GM23338 (cell line): Measurements from ENCODE around the gene TMEM59. TPM values are rescaled to one million over a fixed set of nuclear protein-coding genes. Genes with fewer than 3 reads are reported as not detected.

Experiments used
- ATAC-seq: fragments of 200-7000 bp; cut with Tn5 transposase; 3 replicates; pipeline ENCODE4 v1.9.1; 2020
- DNase-seq: peaks from one replicate; pipeline ENCODE4 v3.0.0-alpha.2; 2015; ENCODE audit warnings: low spot score
- H2AFZ ChIP-seq: fragments of 200-600 bp; sonication (generic); 2 replicates; pipeline ENCODE4 v1.8.0; 2016; ENCODE audit warnings: antibody characterized with exemption, mild to moderate bottlenecking, moderate library complexity
- H3F3A ChIP-seq: fragments of 200-600 bp; sonication (generic); replicated peaks from 2 replicates; pipeline ENCODE4 v1.8.0; 2017; ENCODE audit warnings: antibody characterized with exemption, mixed run types, low read depth
- H3K27ac ChIP-seq: fragments of 200-600 bp; sonication (generic); 2 replicates; pipeline ENCODE4 v1.6.1; 2016; ENCODE audit warnings: low read depth
- H3K27me3 ChIP-seq: fragments of 200-600 bp; sonication (generic); 2 replicates; pipeline ENCODE4 v1.8.0; 2016; ENCODE audit warnings: mild to moderate bottlenecking, mixed run types, moderate library complexity; ENCODE audit not compliant: insufficient read depth
- H3K36me3 ChIP-seq: fragments of 200-600 bp; sonication (generic); 2 replicates; pipeline ENCODE4 v1.8.0; 2016; ENCODE audit warnings: mild to moderate bottlenecking; ENCODE audit not compliant: insufficient read depth
- H3K4me1 ChIP-seq: fragments of 200-600 bp; sonication (generic); 2 replicates; pipeline ENCODE4 v1.8.0; 2016; ENCODE audit warnings: mild to moderate bottlenecking, moderate library complexity; ENCODE audit not compliant: insufficient read depth
- H3K4me2 ChIP-seq: fragments of 200-600 bp; sonication (generic); 2 replicates; pipeline ENCODE4 v1.7.1; 2017; ENCODE audit warnings: mixed run types
- H3K4me3 ChIP-seq: fragments of 200-600 bp; sonication (generic); 2 replicates; pipeline ENCODE4 v1.6.1; 2016; ENCODE audit warnings: mixed run types
- H3K79me2 ChIP-seq: fragments of 200-600 bp; sonication (generic); replicated peaks from 2 replicates; pipeline ENCODE4 v1.8.0; 2017; ENCODE audit warnings: mild to moderate bottlenecking; ENCODE audit not compliant: insufficient read depth
- H3K9me2 ChIP-seq: fragments of 200-600 bp; sonication (generic); 2 replicates; pipeline ENCODE4 v1.8.0; 2017; ENCODE audit not compliant: insufficient read depth
- H4K20me1 ChIP-seq: fragments of 200-600 bp; sonication (generic); replicated peaks from 2 replicates; pipeline ENCODE4 v1.8.0; 2017; ENCODE audit warnings: mild to moderate bottlenecking; ENCODE audit not compliant: insufficient read depth
- H3K27ac Mint-ChIP-seq: 2 replicates; pipeline ENCODE4 v1.8.0; 2020; ENCODE audit warnings: inconsistent platforms, mild to moderate bottlenecking, moderate library complexity, mixed read lengths
- H3K27me3 Mint-ChIP-seq: 3 replicates; pipeline ENCODE4 v1.8.0; 2022; ENCODE audit warnings: low read depth, mild to moderate bottlenecking, moderate library complexity, mixed read lengths, inconsistent platforms; ENCODE audit not compliant: insufficient read depth, poor library complexity
- H3K36me3 Mint-ChIP-seq: 3 replicates; pipeline ENCODE4 v1.8.0; 2021; ENCODE audit warnings: low read depth, mild to moderate bottlenecking, inconsistent platforms, moderate library complexity, mixed read lengths
- H3K4me1 Mint-ChIP-seq: 3 replicates; pipeline ENCODE4 v1.8.0; 2020; ENCODE audit warnings: mild to moderate bottlenecking, inconsistent platforms, mixed read lengths
- H3K4me3 Mint-ChIP-seq: 3 replicates; pipeline ENCODE4 v1.8.0; 2021; ENCODE audit warnings: moderate library complexity, mild to moderate bottlenecking, inconsistent platforms, mixed read lengths
- H3K9me3 Mint-ChIP-seq: 3 replicates; pipeline ENCODE4 v1.8.0; 2020; ENCODE audit warnings: moderate library complexity, mild to moderate bottlenecking, inconsistent platforms, mixed read lengths
- CREB1 ChIP-seq: fragments of 250-450 bp; sonication (Bioruptor Pico); IDR thresholded peaks from 2 replicates; pipeline ENCODE4 v1.5.0; 2020; ENCODE audit warnings: low read depth, mild to moderate bottlenecking, moderate library complexity
- JUNB ChIP-seq: IDR thresholded peaks from one replicate; pipeline ENCODE4 v1.6.1; 2016; ENCODE audit warnings: antibody characterized with exemption; ENCODE audit not compliant: unreplicated experiment
- STAT1 ChIP-seq: IDR thresholded peaks from one replicate; pipeline ENCODE4 v1.6.1; 2016; ENCODE audit warnings: antibody characterized with exemption; ENCODE audit not compliant: unreplicated experiment
- polyA plus RNA-seq: library from polyadenylated mRNA; unstranded; fragments of >200 nt; fragmentation: Nextera tagmentation; extraction: Ambion mirVana; gene quantifications from 2 replicates; pipeline ENCODE4 v1.2.1, GENCODE V29; 2016
- total RNA-seq: library from RNA; depleted of rRNA; stranded (reverse); fragments of >200 nt; shearing (Covaris generic); gene quantifications from 2 replicates; pipeline ENCODE4 v1.2.3, GENCODE V29; 2014
- TF ChIP-seq, protein P1 (sequence below): IDR thresholded peaks from 2 replicates; pipeline ENCODE4 v1.6.1; 2016; ENCODE audit warnings: antibody characterized with exemption
- TF ChIP-seq, protein P2 (sequence below): IDR thresholded peaks from one replicate; pipeline ENCODE4 v1.6.1; 2018; ENCODE audit warnings: antibody characterized with exemption; ENCODE audit not compliant: unreplicated experiment
- TF ChIP-seq, protein P3 (sequence below), 2 experiments: fragments of 200-600 bp in 1 of 2; sonication (generic) in 1 of 2; conservative IDR thresholded peaks; 2 replicates each; pipeline versions ENCODE4 v1.5.1 to v1.6.1; 2016 to 2017; ENCODE audit warnings: antibody characterized with exemption in 2 of 2, low read depth in 2 of 2, mild to moderate bottlenecking in 2 of 2, moderate library complexity in 1 of 2

The TMEM59 gene
- total and polyA plus RNA-seq, 2 experiments from 2014 or later, result 81.9 to 132 TPM

DNA sequence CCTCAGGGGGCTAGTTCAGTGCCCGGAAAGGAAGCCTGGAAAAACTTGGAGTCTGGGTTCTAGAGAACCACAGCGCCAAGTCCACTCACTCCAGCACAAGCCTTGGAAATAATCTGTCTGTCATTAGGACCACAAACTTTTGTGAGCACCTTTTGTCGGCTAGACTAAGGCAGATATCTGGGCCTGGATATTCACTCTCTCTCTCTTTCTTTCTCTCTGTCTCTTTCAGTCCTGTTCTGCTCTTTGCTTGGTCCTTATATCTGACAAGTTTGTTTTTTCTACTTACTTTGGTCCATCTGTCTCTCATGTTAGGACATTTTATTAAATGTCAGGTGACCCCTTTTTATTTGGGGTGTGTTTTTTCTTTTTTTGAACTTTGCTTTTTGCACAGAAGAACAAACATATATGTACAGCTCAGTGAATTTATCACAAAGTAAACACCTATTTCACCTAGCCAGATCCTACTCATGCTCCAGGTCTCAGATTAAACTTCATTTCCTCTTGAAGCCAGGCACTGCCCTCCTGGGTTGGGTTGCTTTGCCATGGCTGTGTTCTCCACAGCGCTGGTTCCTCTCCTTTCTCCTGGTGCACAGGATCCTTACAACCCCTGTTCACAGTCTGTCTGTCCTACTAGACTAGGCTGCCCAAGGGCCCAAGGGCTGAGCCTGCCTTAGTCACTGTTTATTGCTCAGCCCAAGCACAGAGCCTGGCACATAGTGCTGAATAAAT lies 41.2 kb upstream of the TMEM59 start:
- H3K36me3 Mint-ChIP-seq, result no peaks in the 10 kb centered on the region

DNA sequence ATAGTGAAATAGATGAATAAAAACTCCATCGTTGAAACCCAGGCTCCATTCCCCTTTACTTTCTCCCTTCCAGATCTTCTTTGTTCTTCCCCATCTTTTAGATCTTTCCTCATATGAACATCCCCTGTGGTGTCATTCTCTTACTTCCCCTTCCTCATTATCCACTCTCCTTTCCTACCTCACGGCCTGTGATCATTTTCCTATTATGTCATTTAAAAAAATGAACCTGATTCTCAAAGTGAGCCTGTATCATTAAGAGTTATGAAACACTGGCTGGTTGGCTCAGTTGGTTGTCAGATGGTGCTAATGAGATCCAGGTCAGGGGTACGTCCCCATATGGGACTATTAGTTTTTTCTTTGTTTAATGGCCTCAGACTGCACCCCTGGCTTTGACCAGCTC lies 38.7 kb upstream of the TMEM59 start:
- Mint-ChIP-seq H3K4me3 (no peak overlapping the region), H3K27ac (no peak overlapping the region), H3K36me3 (no peaks in the 10 kb centered on the region), H3K27me3 (no peaks in the 10 kb centered on the region), H3K9me3 (no peaks in the 10 kb centered on the region), H3K4me1 (peaks cover 7% of the 10 kb centered on the region)
- DNase-seq (no peak), ATAC-seq (no peak)
- Histone ChIP-seq H3K36me3 (no peaks in the 10 kb centered on the region), H3K27me3 (no peaks in the 10 kb centered on the region), H3K9me2 (no peaks in the 10 kb centered on the region), H2AFZ (no peak overlapping the region), H4K20me1 (no peaks in the 10 kb centered on the region), H3K4me3 (no peak overlapping the region), H3K79me2 (no peaks in the 10 kb centered on the region), H3K4me1 (0 out of 2 replicates have a peak, but pooled peaks cover 4% of the 10 kb centered on the region), H3K4me2 (no peak overlapping the region), H3F3A (no peaks in the 10 kb centered on the region), H3K27ac (no peak overlapping the region)
- TF ChIP-seq, protein P1, sequence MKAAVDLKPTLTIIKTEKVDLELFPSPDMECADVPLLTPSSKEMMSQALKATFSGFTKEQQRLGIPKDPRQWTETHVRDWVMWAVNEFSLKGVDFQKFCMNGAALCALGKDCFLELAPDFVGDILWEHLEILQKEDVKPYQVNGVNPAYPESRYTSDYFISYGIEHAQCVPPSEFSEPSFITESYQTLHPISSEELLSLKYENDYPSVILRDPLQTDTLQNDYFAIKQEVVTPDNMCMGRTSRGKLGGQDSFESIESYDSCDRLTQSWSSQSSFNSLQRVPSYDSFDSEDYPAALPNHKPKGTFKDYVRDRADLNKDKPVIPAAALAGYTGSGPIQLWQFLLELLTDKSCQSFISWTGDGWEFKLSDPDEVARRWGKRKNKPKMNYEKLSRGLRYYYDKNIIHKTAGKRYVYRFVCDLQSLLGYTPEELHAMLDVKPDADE, result no peak
- TF ChIP-seq, protein P2, sequence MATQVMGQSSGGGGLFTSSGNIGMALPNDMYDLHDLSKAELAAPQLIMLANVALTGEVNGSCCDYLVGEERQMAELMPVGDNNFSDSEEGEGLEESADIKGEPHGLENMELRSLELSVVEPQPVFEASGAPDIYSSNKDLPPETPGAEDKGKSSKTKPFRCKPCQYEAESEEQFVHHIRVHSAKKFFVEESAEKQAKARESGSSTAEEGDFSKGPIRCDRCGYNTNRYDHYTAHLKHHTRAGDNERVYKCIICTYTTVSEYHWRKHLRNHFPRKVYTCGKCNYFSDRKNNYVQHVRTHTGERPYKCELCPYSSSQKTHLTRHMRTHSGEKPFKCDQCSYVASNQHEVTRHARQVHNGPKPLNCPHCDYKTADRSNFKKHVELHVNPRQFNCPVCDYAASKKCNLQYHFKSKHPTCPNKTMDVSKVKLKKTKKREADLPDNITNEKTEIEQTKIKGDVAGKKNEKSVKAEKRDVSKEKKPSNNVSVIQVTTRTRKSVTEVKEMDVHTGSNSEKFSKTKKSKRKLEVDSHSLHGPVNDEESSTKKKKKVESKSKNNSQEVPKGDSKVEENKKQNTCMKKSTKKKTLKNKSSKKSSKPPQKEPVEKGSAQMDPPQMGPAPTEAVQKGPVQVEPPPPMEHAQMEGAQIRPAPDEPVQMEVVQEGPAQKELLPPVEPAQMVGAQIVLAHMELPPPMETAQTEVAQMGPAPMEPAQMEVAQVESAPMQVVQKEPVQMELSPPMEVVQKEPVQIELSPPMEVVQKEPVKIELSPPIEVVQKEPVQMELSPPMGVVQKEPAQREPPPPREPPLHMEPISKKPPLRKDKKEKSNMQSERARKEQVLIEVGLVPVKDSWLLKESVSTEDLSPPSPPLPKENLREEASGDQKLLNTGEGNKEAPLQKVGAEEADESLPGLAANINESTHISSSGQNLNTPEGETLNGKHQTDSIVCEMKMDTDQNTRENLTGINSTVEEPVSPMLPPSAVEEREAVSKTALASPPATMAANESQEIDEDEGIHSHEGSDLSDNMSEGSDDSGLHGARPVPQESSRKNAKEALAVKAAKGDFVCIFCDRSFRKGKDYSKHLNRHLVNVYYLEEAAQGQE, result no peak
- no peak for TF ChIP-seq CREB1 (CRISPR knock-in tag)

More for the DNA sequence above, 41.2 kb upstream of the TMEM59 start:
- Histone ChIP-seq H3K4me2 (no peak overlapping the region), H3K4me3 (no peak overlapping the region), H3K27me3 (no peaks in the 10 kb centered on the region), H3K9me2 (no peaks in the 10 kb centered on the region), H3K27ac (no peak overlapping the region), H4K20me1 (no peaks in the 10 kb centered on the region), H2AFZ (no peak overlapping the region), H3K4me1 (0 out of 2 replicates have a peak, but pooled peaks cover 4% of the 10 kb centered on the region), H3K79me2 (no peaks in the 10 kb centered on the region), H3F3A (no peaks in the 10 kb centered on the region), H3K36me3 (no peaks in the 10 kb centered on the region)
- Mint-ChIP-seq H3K27me3 (no peaks in the 10 kb centered on the region), H3K27ac (no peak overlapping the region), H3K4me1 (peaks cover 10% of the 10 kb centered on the region), H3K4me3 (no peak overlapping the region), H3K9me3 (no peaks in the 10 kb centered on the region)
- no peak for TF ChIP-seq JUNB
- TF ChIP-seq STAT1, result no peak
- TF ChIP-seq, protein P3, sequence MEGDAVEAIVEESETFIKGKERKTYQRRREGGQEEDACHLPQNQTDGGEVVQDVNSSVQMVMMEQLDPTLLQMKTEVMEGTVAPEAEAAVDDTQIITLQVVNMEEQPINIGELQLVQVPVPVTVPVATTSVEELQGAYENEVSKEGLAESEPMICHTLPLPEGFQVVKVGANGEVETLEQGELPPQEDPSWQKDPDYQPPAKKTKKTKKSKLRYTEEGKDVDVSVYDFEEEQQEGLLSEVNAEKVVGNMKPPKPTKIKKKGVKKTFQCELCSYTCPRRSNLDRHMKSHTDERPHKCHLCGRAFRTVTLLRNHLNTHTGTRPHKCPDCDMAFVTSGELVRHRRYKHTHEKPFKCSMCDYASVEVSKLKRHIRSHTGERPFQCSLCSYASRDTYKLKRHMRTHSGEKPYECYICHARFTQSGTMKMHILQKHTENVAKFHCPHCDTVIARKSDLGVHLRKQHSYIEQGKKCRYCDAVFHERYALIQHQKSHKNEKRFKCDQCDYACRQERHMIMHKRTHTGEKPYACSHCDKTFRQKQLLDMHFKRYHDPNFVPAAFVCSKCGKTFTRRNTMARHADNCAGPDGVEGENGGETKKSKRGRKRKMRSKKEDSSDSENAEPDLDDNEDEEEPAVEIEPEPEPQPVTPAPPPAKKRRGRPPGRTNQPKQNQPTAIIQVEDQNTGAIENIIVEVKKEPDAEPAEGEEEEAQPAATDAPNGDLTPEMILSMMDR (conservative IDR thresholded peaks at IDR 0.05; ENCODE audit: low read depth in 2 of 2), result no peak
- TF ChIP-seq, protein P1, result no peak
- no peak for TF ChIP-seq CREB1 (CRISPR knock-in tag)
- ATAC-seq, result no peak
- no peak for DNase-seq
